PFSK-1 (cell line): ENCODE measurements around the gene ZNF385C.

ENCODE experiments used
- POLR2AphosphoS5 ChIP-seq: IDR thresholded peaks from 2 replicates; pipeline ENCODE4 v1.6.1; 2012; ENCODE audit warnings: low read depth, mild to moderate bottlenecking, control low read depth, low read length, moderate library complexity
- TF ChIP-seq, protein P1 (sequence below), 2 experiments: IDR thresholded peaks; 2 replicates each; pipeline versions ENCODE4 v1.6.1 to v1.8.0; 2011 to 2012; ENCODE audit warnings: low read depth in 2 of 2, low read length in 2 of 2, control low read depth in 1 of 2, inconsistent platforms in 1 of 2, mild to moderate bottlenecking in 1 of 2, moderate library complexity in 1 of 2; ENCODE audit not compliant: insufficient read depth in 1 of 2

DNA sequence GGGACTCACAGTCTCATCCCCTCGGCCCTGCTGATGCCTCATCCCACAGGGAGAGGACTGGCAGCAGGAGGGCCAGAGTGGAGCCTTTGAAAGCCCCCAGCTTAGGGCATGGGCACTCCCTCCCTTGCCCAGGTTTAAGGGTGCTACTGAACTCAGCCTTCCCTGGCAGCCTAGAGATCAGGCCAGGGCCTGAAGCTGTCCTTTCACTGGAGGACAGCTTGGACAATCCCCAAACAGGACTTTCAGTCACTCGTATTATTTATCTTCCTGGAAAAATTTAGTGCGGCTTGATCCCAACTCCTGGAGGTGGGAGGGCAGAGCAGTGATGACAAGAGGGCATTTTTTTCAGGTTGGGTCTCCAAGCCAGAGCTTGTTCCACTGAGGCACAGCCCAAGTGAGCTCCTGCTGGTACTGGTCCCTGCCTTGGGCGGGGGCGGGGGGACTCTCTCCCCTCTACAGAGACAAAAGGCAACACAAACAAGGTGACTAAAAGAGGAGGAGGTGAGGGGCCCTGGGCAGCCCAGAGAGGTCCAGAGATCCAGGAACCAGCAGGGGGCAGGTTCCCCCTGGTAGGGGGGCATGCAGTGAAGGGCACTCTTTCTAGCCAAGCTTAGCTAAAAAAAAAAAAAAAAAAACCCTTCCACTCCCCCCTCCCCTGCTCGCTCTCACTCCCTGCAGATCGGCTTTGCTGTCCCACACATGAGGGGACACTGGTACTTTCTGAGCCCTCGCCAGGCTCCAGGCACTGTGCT, 1.7 kb downstream of the ZNF385C start:
- TF ChIP-seq, protein P1, sequence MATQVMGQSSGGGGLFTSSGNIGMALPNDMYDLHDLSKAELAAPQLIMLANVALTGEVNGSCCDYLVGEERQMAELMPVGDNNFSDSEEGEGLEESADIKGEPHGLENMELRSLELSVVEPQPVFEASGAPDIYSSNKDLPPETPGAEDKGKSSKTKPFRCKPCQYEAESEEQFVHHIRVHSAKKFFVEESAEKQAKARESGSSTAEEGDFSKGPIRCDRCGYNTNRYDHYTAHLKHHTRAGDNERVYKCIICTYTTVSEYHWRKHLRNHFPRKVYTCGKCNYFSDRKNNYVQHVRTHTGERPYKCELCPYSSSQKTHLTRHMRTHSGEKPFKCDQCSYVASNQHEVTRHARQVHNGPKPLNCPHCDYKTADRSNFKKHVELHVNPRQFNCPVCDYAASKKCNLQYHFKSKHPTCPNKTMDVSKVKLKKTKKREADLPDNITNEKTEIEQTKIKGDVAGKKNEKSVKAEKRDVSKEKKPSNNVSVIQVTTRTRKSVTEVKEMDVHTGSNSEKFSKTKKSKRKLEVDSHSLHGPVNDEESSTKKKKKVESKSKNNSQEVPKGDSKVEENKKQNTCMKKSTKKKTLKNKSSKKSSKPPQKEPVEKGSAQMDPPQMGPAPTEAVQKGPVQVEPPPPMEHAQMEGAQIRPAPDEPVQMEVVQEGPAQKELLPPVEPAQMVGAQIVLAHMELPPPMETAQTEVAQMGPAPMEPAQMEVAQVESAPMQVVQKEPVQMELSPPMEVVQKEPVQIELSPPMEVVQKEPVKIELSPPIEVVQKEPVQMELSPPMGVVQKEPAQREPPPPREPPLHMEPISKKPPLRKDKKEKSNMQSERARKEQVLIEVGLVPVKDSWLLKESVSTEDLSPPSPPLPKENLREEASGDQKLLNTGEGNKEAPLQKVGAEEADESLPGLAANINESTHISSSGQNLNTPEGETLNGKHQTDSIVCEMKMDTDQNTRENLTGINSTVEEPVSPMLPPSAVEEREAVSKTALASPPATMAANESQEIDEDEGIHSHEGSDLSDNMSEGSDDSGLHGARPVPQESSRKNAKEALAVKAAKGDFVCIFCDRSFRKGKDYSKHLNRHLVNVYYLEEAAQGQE (IDR thresholded peaks at IDR 0.05; ENCODE audit: insufficient read depth in 1 of 2, low read depth in 2 of 2, low read length in 2 of 2) = no peak
- TF ChIP-seq POLR2AphosphoS5 = no peak
